Transverse colon (tissue), 4 donors: ENCODE measurements around the gene SBF2. TPM values are rescaled to one million over a fixed set of nuclear protein-coding genes. Genes with fewer than 3 reads are reported as not detected.

Source experiments
- DNase-seq: peaks from one replicate; pipeline ENCODE4 v3.0.0-alpha.2; 2019
- H3K27ac ChIP-seq, 4 donors: fragments of 200-600 bp; sonication (generic); 2 replicates each; pipeline ENCODE4 v1.5.1; 2016 to 2018; ENCODE audit warnings: inconsistent platforms in 4 of 4
- H3K27me3 ChIP-seq: fragments of 200-600 bp; sonication (generic); 2 replicates; pipeline ENCODE4 v1.5.1; 2017; ENCODE audit warnings: inconsistent platforms
- H3K36me3 ChIP-seq, 4 donors: fragments of 200-600 bp; sonication (generic); 2 replicates each; pipeline ENCODE4 v1.5.1; 2017 to 2019; ENCODE audit warnings: inconsistent platforms in 4 of 4
- H3K4me1 ChIP-seq, 4 donors: fragments of 200-600 bp; sonication (generic); 2 replicates each; pipeline ENCODE4 v1.5.1; 2017 to 2020; ENCODE audit warnings: inconsistent platforms in 4 of 4
- H3K4me3 ChIP-seq, 4 donors: fragments of 200-600 bp; sonication (generic); 1 replicate in 1 of 4; 2 replicates in 3 of 4; pipeline versions ENCODE4 v1.5.1 to v1.6.1; 2017 to 2019; ENCODE audit warnings: inconsistent platforms in 4 of 4
- H3K9me3 ChIP-seq, 2 donors: fragments of 200-600 bp; sonication (generic); 2 replicates each; pipeline ENCODE4 v1.5.1; 2017 to 2019; ENCODE audit warnings: inconsistent platforms in 2 of 2
- CTCF ChIP-seq, 5 experiments: fragments of 200-600 bp in 3 of 5; fragments of 450-650 bp in 2 of 5; sonication (generic) in 3 of 5; IDR thresholded peaks; 1 replicate in 2 of 5; 2 replicates in 3 of 5; pipeline ENCODE4 v1.5.1; 2016 to 2017; ENCODE audit warnings: antibody characterized with exemption in 5 of 5, inconsistent platforms in 3 of 5, mild to moderate bottlenecking in 2 of 5, moderate library complexity in 1 of 5
- EP300 ChIP-seq: sonication (generic); formaldehyde crosslinking; IDR thresholded peaks from one replicate; pipeline ENCODE4 v1.6.1; 2017; ENCODE audit warnings: antibody characterized with exemption, low read depth
- POLR2A ChIP-seq: fragments of 450-650 bp; IDR thresholded peaks from one replicate; pipeline ENCODE4 v1.6.1; 2016; ENCODE audit warnings: antibody characterized with exemption, mild to moderate bottlenecking, moderate library complexity
- POLR2AphosphoS5 ChIP-seq, 3 donors: sonication (generic); formaldehyde crosslinking; IDR thresholded peaks; one replicate each; pipeline ENCODE4 v1.6.1; 2016; ENCODE audit warnings: antibody characterized with exemption in 3 of 3
- WGBS, 2 donors: methylation state at CpG; one replicate each; pipeline ENCODE4 v1.1.5; 2018; ENCODE audit warnings: low coverage in 1 of 2; 5-methylcytosine and 5-hydroxymethylcytosine counted together
- in situ Hi-C, 4 donors: fragments of 200-750 bp; cut with MboI; loops; one replicate each; pipeline versions ENCODE4 v1.15.0 to v1.15.1; 2017; ENCODE audit warnings: low sequenced_read_pairs in 3 of 4, low pct_ligation_motif_present in 1 of 4, low pct_unique_long_range_greater_than_20kb in 1 of 4
- intact Hi-C: fragments of 100-400 bp; cut with DNase I; formaldehyde crosslinking; loops from one replicate; pipeline ENCODE4 v1.15.1; 2023; ENCODE audit warnings: low total_unique reads
- total RNA-seq, 4 donors: library from RNA; depleted of rRNA; stranded (reverse); fragments of >200 nt; gene quantifications; one replicate each; pipeline ENCODE4 v1.1.0, GENCODE V29; 2016

The SBF2 gene
- total RNA-seq, 4 donors from 2014 or later, result 46.4 to 71.0 (median 54.8) TPM

DNA sequence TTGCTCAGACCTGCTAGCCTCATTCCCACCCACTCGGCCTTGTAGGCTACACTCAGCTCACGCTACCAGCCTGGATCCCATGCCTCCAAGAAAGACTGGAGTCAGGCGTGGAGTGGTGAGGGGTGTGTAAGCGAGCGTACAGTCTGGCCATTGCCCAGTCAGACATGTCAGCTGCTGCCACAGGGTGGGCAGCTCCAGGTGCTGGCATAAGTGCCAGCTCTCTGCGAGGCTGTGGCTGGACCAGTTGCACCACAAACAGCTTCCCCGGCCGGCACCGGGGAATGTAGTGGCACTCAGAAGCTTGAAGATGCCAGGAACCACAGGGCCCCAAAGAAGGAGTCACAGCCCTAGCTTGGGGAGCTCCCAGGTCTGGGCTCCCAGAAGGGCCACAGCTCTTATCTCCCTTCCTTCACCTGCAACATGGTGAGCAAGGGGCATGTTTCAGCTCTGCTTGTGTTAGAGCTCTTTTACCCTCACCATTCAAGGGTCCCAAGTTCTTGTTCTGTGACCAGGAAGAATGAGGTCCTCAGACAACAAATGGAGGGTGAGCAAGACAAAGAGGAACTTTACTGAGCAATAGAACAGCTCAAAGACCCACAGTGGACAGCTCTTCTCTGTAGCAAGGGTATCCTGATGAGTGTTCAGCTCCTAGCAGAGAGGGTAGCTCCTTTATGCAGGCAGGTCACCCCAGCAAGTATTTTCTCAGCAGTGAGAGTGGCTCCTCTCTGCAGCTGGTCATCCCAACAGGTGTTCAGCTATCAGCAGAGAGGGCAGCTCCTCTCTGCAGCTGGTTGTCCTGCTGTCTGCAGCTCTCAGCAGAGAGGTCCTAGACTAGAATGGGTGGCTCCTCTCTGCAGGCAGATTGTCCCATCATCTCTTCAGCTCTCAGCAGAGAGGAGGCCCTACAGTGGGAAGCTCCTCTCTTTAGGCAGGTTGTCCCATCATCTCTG lies 6.0 kb downstream of the SBF2 start:
- TF ChIP-seq EP300, result no peak
- TF ChIP-seq CTCF (IDR thresholded peaks at IDR 0.05), result no peak
- Histone ChIP-seq H3K27ac (no peak overlapping the region), H3K4me3 (no peak overlapping the region), H3K4me1 (peaks cover 10 to 55% (median 13%) of the 10 kb centered on the region in 4 donors), H3K9me3 (no peaks in the 10 kb centered on the region), H3K27me3 (no peaks in the 10 kb centered on the region), H3K36me3 (no peaks in the 10 kb centered on the region)
- DNase-seq, result no peak
- intact Hi-C loops (no loop called here), in situ Hi-C loops (no loop called here)
- 85 to 100% methylated on average over 3 to 8 of the region's 9 CpGs for WGBS, 2 donors

GRCh38 chr11:10287140-10287539 lies 6.9 kb downstream of the SBF2 start:
- Histone ChIP-seq H3K27ac (no peak overlapping the region), H3K36me3 (no peaks in the 10 kb centered on the region), H3K4me1 (peaks cover 5 to 46% (median 9%) of the 10 kb centered on the region in 4 donors), H3K9me3 (no peaks in the 10 kb centered on the region), H3K4me3 (no peak overlapping the region), H3K27me3 (no peaks in the 10 kb centered on the region)
- TF ChIP-seq POLR2A, result no peak
- no peak for TF ChIP-seq POLR2AphosphoS5 (IDR thresholded peaks at IDR 0.05)
- TF ChIP-seq CTCF (IDR thresholded peaks at IDR 0.05), result no peak
- TF ChIP-seq EP300, result no peak
- DNase-seq, result no peak
- intact Hi-C loops (no loop called here), in situ Hi-C loops (no loop called here)
- 80 to 85% methylated on average over 3 of the region's 3 CpGs for WGBS, 2 donors

DNA sequence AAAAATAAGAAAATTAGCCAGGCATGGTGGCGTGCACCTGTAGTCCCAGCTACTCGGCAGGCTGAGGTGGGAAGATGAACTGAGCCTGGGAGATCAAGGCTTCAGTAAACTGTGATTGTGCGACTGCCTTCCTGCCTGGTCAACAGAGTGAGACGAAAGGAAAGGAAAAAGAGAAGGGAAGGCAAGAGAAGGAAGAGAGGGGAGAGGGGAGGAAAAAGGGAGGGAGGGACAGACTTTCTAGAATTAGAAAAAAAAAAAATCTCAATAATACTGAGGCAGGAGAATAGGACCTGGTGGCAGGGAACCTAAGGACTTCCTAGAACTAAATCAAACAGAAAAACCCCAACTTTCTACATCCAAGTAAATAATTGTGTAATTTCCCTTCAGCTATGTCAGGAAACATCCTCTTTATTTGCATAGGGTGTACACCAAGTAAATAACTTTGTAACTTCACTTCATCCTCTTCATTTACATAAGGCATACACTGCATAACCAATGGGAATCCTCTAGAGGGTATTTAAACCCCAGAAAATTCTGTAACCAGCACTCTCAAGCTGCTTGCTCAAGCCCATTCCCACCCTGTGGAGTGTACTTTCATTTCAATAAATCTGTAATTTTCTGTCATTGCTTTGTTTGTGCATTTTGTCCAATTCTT lies 8.7 kb downstream of the SBF2 start:
- intact Hi-C loops, result no loop called here
- H3K27ac ChIP-seq, result peak overlapping the region in 2 of 4 donors; percentile 13 to 23
- 82 to 89% methylated on average over 3 to 4 of the region's 4 CpGs for WGBS, 2 donors

More for the DNA sequence above, 8.7 kb downstream of the SBF2 start:
- Histone ChIP-seq H3K36me3 (no peaks in the 10 kb centered on the region), H3K4me3 (no peak overlapping the region), H3K4me1 (peaks cover 0 to 33% (median 9%) of the 10 kb centered on the region in 4 donors), H3K9me3 (no peaks in the 10 kb centered on the region), H3K27me3 (no peaks in the 10 kb centered on the region)
- in situ Hi-C loops, result no loop called here
- TF ChIP-seq CTCF (IDR thresholded peaks at IDR 0.05), result no peak
- no peak for TF ChIP-seq POLR2A
- no peak for TF ChIP-seq EP300
- no peak for TF ChIP-seq POLR2AphosphoS5 (IDR thresholded peaks at IDR 0.05)
- no peak for DNase-seq
